Naive B cell (primary cell): ENCODE data around the gene LPO. TPM values are rescaled to one million over a fixed set of nuclear protein-coding genes. Genes with fewer than 3 reads are reported as not detected.
A peak's percentile ranks its signal among the peaks of the same experiment; 100 is the strongest.

Experiments used
- ATAC-seq, 2 donors: fragments of 150-1000 bp; cut with Tn5 transposase; 2 replicates each; pipeline ENCODE4 v1.10.0; 2021; ENCODE audit warnings: low read depth in 2 of 2, mild to moderate bottlenecking in 2 of 2, moderate library complexity in 2 of 2
- DNase-seq: peaks from one replicate; pipeline ENCODE4 v3.0.0; 2022
- H3K27ac Mint-ChIP-seq, 6 donors: one replicate each; pipeline ENCODE4 v1.8.0; 2020 to 2022; ENCODE audit warnings: mild to moderate bottlenecking in 6 of 6, mixed read lengths in 6 of 6, moderate library complexity in 5 of 6, inconsistent platforms in 2 of 6
- H3K27me3 Mint-ChIP-seq, 3 donors: one replicate each; pipeline ENCODE4 v1.8.0; 2021 to 2022; ENCODE audit warnings: mixed read lengths in 3 of 3, mild to moderate bottlenecking in 1 of 3
- H3K36me3 Mint-ChIP-seq, 2 donors: one replicate each; pipeline ENCODE4 v1.8.0; 2020 to 2022; ENCODE audit warnings: mixed read lengths in 2 of 2, inconsistent platforms in 1 of 2, mild to moderate bottlenecking in 1 of 2
- H3K4me1 Mint-ChIP-seq, 3 donors: one replicate each; pipeline ENCODE4 v1.8.0; 2020 to 2022; ENCODE audit warnings: mixed read lengths in 3 of 3, inconsistent platforms in 1 of 3, mild to moderate bottlenecking in 1 of 3, moderate library complexity in 1 of 3
- H3K4me3 Mint-ChIP-seq, 8 donors: one replicate each; pipeline ENCODE4 v1.8.0; 2020 to 2022; ENCODE audit warnings: mild to moderate bottlenecking in 8 of 8, mixed read lengths in 8 of 8, moderate library complexity in 8 of 8, inconsistent platforms in 2 of 8
- H3K9me3 Mint-ChIP-seq, 7 donors: one replicate each; pipeline ENCODE4 v1.8.0; 2020 to 2022; ENCODE audit warnings: mixed read lengths in 7 of 7, mild to moderate bottlenecking in 5 of 7, inconsistent platforms in 2 of 7, moderate library complexity in 1 of 7
- polyA plus RNA-seq, 6 donors: library from polyadenylated mRNA; unstranded; fragments of 300-500 nt; fragmentation: Illumina TruSeq; gene quantifications; one replicate each; pipeline ENCODE4 v1.2.3, GENCODE V29; 2021; ENCODE audit warnings: low read depth in 6 of 6

LPO gene
- polyA plus RNA-seq, 6 donors from 2014 or later, result not detected

- Mint-ChIP-seq H3K36me3 (no peaks in the 10 kb centered on the region), H3K27ac (no peak overlapping the region), H3K27me3 (peaks cover 21 to 25% (median 23%) of the 10 kb centered on the region in 3 donors), H3K9me3 (no peaks in the 10 kb centered on the region), H3K4me3 (peak overlapping the region in 7 of 8 donors; percentile 51 to 90 (median 77)), H3K4me1 (peaks cover 10 to 16% (median 13%) of the 10 kb centered on the region in 3 donors)
- DNase-seq (no peak), ATAC-seq (no peak)
Observed at GRCh38 chr17:58250344-58251011, 12.1 kb downstream of the LPO start.

GRCh38 chr17:58252141-58252540 is 13.8 kb downstream of the LPO start:
- ATAC-seq, result no peak
- Mint-ChIP-seq H3K4me3 (peak overlapping the region in 1 of 8 donors; percentile 24), H3K36me3 (no peaks in the 10 kb centered on the region), H3K9me3 (no peaks in the 10 kb centered on the region), H3K4me1 (peaks cover 10 to 16% (median 13%) of the 10 kb centered on the region in 3 donors), H3K27ac (peak overlapping the region in 1 of 6 donors; percentile 15), H3K27me3 (peaks cover 16 to 27% (median 17%) of the 10 kb centered on the region in 3 donors)
- no peak for DNase-seq

GRCh38 chr17:58253082-58253481 is 14.7 kb downstream of the LPO start:
- Mint-ChIP-seq H3K27me3 (peaks cover 16 to 27% (median 21%) of the 10 kb centered on the region in 3 donors), H3K9me3 (no peaks in the 10 kb centered on the region), H3K4me1 (peaks cover 5 to 16% (median 9%) of the 10 kb centered on the region in 3 donors), H3K27ac (no peak overlapping the region), H3K36me3 (no peaks in the 10 kb centered on the region), H3K4me3 (no peak overlapping the region)
- DNase-seq (no peak), ATAC-seq (no peak)

GRCh38 chr17:58254803-58255202 is 16.4 kb downstream of the LPO start:
- Mint-ChIP-seq H3K27me3 (peaks cover 12 to 28% (median 16%) of the 10 kb centered on the region in 3 donors), H3K9me3 (no peaks in the 10 kb centered on the region), H3K36me3 (no peaks in the 10 kb centered on the region), H3K4me3 (no peak overlapping the region), H3K4me1 (peaks cover 0 to 6% (median 5%) of the 10 kb centered on the region in 3 donors), H3K27ac (no peak overlapping the region)
- ATAC-seq (no peak), DNase-seq (no peak)

GRCh38 chr17:58262149-58262548 is 23.8 kb downstream of the LPO start:
- no peaks in the 10 kb centered on the region for H3K9me3 Mint-ChIP-seq
- DNase-seq (no peak), ATAC-seq (no peak)
- H3K4me3 Mint-ChIP-seq, result no peak overlapping the region
- peaks cover 61 to 66% (median 63%) of the 10 kb centered on the region in 3 donors for H3K27me3 Mint-ChIP-seq
- peaks cover 0 to 7% of the 10 kb centered on the region in 2 donors for H3K36me3 Mint-ChIP-seq
- no peaks in the 10 kb centered on the region for H3K4me1 Mint-ChIP-seq
- no peak overlapping the region for H3K27ac Mint-ChIP-seq

GRCh38 chr17:58263773-58264172 is 25.4 kb downstream of the LPO start:
- Mint-ChIP-seq H3K27me3 (peaks cover 57 to 66% (median 58%) of the 10 kb centered on the region in 3 donors), H3K36me3 (peaks cover 0 to 7% of the 10 kb centered on the region in 2 donors), H3K9me3 (no peaks in the 10 kb centered on the region), H3K4me1 (no peaks in the 10 kb centered on the region), H3K27ac (no peak overlapping the region), H3K4me3 (no peak overlapping the region)
- no peak for ATAC-seq
- DNase-seq, result no peak

GRCh38 chr17:58264407-58265103 is 26.2 kb downstream of the LPO start:
- Mint-ChIP-seq H3K27ac (no peak overlapping the region), H3K36me3 (peaks cover 0 to 7% of the 10 kb centered on the region in 2 donors), H3K4me1 (no peaks in the 10 kb centered on the region), H3K9me3 (no peaks in the 10 kb centered on the region), H3K4me3 (no peak overlapping the region), H3K27me3 (peaks cover 57 to 66% (median 58%) of the 10 kb centered on the region in 3 donors)
- DNase-seq (no peak), ATAC-seq (no peak)

GRCh38 chr17:58265271-58265670 is 26.9 kb downstream of the LPO start:
- Mint-ChIP-seq H3K27me3 (peaks cover 53 to 66% (median 58%) of the 10 kb centered on the region in 3 donors), H3K36me3 (peaks cover 0 to 7% of the 10 kb centered on the region in 2 donors), H3K9me3 (no peaks in the 10 kb centered on the region), H3K4me3 (no peak overlapping the region), H3K4me1 (no peaks in the 10 kb centered on the region), H3K27ac (peak overlapping the region in 1 of 6 donors; percentile 25)
- no peak for ATAC-seq
- no peak for DNase-seq

- ATAC-seq (no peak), DNase-seq (no peak)
- Mint-ChIP-seq H3K9me3 (no peaks in the 10 kb centered on the region), H3K4me3 (no peak overlapping the region), H3K27me3 (peaks cover 45 to 61% (median 53%) of the 10 kb centered on the region in 3 donors), H3K27ac (peak overlapping the region in 1 of 6 donors; percentile 18), H3K36me3 (peaks cover 0 to 7% of the 10 kb centered on the region in 2 donors), H3K4me1 (no peaks in the 10 kb centered on the region)
Observed at GRCh38 chr17:58265902-58266875, 27.8 kb downstream of the LPO start.

- ATAC-seq, result no peak
- H3K9me3 Mint-ChIP-seq, result no peaks in the 10 kb centered on the region
- no peak for DNase-seq
- H3K4me3 Mint-ChIP-seq, result no peak overlapping the region
- peaks cover 0 to 7% of the 10 kb centered on the region in 2 donors for H3K36me3 Mint-ChIP-seq
- peak overlapping the region in 1 of 6 donors; percentile 60 for H3K27ac Mint-ChIP-seq
- no peaks in the 10 kb centered on the region for H3K4me1 Mint-ChIP-seq
- H3K27me3 Mint-ChIP-seq, result peaks cover 35 to 46% (median 41%) of the 10 kb centered on the region in 3 donors
Observed at GRCh38 chr17:58267347-58268324, 29.3 kb downstream of the LPO start.

- peaks cover 30 to 40% (median 36%) of the 10 kb centered on the region in 3 donors for H3K27me3 Mint-ChIP-seq
- peak overlapping the region in 1 of 6 donors; percentile 60 for H3K27ac Mint-ChIP-seq
- H3K36me3 Mint-ChIP-seq, result peaks cover 0 to 7% of the 10 kb centered on the region in 2 donors
- peaks cover 0 to 1% (median 0%) of the 10 kb centered on the region in 7 donors for H3K9me3 Mint-ChIP-seq
- DNase-seq, result no peak
- no peaks in the 10 kb centered on the region for H3K4me1 Mint-ChIP-seq
- ATAC-seq, result no peak
- H3K4me3 Mint-ChIP-seq, result no peak overlapping the region
Observed at GRCh38 chr17:58268326-58268725, 29.9 kb downstream of the LPO start.
